ENCODE results near the gene TMEM165.

The TMEM165 gene

GRCh38 chr4:55367084-55367722, 28.6 kb upstream of the TMEM165 start:
- no peak for DNase-seq

GRCh38 chr4:55369968-55370367, 25.8 kb upstream of the TMEM165 start:
- no peak for DNase-seq

DNA sequence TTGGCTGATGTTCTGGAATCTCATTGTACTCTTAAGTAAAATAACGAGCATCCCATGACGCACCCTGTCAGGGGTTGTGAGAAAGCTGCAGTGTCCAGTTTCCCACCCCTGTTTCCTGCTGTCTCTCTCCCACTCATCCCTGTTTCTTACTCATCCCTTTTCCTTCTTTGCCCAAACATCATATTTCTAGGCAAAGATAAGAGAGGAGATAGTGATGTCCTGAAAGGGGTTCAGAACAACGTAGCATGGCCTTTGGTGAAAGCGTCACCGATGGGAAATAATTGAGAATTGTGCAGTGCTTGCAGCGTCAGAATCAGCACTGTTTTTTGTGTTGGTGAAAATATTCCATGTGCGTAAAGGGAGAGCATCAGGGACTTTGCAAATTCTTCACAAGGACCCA, 23.5 kb upstream of the TMEM165 start:
- no peak for DNase-seq

- DNase-seq = no peak
These were observed 22.3 kb upstream of the TMEM165 start for GRCh38 chr4:55373461-55373860.

GRCh38 chr4:55376698-55377097, 19.1 kb upstream of the TMEM165 start:
- DNase-seq = no peak

DNA sequence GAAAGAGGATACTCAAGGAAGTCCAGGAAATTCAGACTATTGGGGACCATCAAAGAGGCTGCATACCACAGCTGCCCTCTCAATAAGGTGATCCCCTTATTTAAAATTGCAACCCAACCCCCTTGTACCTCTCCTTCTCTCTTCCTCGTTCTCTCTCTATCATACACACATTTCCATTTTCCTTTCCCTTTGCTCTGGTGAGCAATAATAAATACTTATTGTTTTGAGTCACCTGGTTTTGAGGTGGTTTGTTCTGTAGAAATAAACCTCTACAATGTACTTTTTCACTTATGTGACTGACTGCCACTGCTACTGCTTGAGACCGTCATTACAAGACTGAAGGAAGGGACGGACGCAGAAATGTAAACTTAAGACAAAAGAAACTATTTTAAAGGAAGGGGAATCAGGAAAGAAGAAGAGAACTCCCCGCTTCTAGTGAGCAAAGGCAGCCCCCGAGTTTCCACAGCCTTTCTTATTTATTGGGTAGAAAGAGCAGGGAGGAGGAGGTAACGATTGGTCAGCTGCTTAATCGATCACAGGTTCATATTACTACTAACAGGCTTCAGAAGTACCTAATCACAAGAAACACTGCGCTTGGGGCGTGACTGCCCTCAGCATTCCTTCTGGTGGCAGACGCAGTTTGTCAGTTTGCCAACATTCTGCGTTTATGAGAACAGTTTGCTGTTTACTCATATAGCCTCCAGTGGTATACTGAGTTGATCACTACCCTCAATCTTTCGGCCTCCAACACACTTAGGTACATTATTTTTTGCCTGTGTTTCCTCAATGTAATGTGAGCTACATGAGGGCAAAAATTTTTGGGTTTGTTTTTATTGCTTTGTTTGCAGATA, 16.9 kb upstream of the TMEM165 start:
- DNase-seq = no peak

DNA sequence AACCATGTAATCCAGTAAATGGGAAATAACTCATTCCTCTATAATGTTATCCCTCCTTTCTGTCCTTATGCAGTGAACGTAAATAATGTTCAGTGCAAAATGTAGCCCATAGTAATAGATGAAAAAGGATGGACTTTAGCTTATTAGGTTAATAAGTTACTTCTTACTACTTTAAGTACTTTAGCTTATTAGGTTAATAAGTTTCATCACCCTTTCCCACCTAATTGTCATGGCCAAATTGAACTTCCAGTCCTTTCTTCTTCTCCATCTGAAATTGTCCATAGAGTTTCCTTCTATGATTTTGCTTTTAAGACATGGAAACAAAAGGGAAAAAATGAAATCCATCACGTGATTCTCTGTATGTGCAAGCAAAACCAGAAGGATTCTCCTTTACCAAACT, 15.2 kb upstream of the TMEM165 start:
- no peak for DNase-seq

DNA sequence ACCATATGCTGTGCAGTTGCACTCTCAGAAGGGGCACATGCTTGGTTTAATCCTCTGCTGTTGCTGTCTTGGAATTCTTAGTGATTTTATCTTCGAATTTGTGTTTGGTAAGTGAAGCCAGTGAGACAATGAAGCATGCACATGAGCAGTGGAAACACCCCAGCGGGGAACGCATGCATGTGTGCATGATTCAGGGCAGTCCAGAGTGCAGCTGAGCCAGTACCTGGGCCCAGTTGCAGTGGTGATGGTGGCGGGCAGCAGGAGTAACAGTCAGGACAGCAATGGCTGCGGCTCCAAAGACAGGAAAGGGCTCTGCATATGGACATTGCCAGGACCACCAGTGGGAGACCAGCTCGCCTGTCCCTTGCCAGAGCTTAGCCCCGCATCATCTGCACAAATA, 14.3 kb upstream of the TMEM165 start:
- DNase-seq = no peak

- no peak for DNase-seq
These were observed 13.2 kb upstream of the TMEM165 start for GRCh38 chr4:55382488-55383003.

DNA sequence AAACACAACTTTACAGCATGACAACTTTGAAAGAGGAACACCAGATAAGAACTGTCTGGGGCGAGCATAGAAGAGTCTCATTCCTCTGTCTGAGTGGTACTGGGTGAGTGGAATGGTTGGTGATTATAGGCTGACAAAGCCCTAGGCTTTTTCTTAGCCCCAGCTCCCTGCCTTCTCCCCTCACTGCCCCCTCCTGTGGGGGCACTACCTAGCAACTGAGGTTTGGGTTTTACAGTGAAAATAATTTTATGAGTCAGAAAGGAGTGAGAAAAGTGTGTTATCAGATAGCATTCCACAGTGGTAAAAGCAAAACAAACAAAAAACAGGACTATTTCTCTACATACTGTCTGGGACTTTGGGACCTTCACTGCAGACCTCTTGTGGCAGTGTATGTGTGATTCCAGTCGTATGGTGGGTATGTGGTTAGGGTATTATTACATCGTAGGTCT, 10.5 kb upstream of the TMEM165 start:
- no peak for DNase-seq

GRCh38 chr4:55386073-55386472, 9.7 kb upstream of the TMEM165 start:
- DNase-seq = no peak

- no peak for DNase-seq
These were observed 8.9 kb upstream of the TMEM165 start for GRCh38 chr4:55386840-55387239.

GRCh38 chr4:55393461-55394320, 2.1 kb upstream of the TMEM165 start:
- no peak for DNase-seq

DNA sequence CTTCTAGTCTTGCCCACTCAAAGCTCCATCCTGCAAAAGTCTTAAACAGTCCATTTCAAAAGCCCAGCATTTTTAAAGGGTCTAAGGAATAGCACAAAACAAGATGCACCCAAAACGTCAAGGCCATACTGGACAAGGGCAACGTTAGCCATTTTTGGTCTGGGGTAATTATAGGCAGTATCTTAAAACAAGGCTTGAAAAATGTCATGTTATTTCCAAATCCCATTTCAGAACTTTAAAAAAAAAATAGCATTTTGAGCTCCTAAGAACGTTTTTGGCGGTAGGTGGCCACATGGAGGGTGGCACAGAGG, 584 bp upstream of the TMEM165 start:
- no peak for DNase-seq

DNA sequence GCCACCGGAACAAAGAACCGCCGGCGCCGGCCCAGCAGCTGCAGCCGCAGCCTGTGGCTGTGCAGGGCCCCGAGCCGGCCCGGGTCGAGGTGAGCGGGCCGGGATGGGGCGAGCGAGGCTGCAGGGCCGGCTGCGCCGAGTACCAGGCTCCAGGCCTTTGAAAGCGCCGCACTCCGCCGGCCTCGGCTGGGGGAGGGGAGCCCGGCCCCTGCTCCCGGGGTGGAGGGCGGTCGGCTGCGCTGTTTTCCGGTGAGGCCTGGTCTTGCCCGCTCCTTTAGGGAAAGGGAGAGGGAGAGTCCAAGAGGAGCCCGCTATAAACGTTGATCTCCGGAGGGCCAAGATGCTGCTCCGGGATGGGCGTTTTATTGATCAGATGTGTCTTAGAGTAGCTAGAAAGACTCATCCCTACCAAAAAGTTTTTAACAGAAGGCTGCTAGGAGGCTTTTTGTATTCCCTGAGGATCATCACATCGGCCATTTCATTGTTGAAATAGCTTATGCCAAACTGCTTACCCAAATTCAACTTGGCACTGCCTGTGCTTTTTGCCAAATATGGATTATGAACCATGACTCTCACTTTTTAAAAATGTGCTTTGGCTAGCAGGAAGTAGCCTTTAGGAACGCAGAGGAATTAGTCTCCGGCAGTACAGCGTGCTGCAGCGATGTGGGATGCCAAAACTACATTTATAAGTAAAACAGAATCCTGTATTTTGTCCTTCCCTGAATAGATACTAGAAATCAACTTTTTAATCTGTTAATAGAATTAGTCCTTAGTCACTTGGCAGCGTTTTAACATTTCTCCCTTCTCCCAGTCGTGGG, 760 bp downstream of the TMEM165 start:
- no peak for DNase-seq

DNA sequence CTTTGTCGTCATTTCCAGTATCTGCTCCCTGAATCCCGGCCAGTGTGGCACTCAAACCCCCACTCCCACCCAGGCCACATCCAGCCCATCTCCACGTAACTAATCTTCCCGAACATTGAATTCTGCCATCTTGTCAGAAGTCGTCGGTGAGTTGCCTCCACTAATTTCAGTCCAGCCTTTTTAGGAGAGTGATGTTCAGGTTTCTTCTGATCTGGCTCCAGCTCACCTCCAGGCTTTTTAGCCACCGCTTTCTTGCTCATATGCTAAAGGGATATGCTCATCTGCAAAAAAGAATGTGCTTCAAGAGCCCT, 1.3 kb downstream of the TMEM165 start:
- no peak for DNase-seq

GRCh38 chr4:55397520-55398321, 2.0 kb downstream of the TMEM165 start:
- DNase-seq = no peak

- DNase-seq = no peak
These were observed 2.7 kb downstream of the TMEM165 start for GRCh38 chr4:55398461-55398860.

- no peak for DNase-seq
These were observed 3.2 kb downstream of the TMEM165 start for GRCh38 chr4:55398966-55399365.

GRCh38 chr4:55399581-55399980, 3.8 kb downstream of the TMEM165 start:
- DNase-seq = no peak

GRCh38 chr4:55405073-55405472, 9.3 kb downstream of the TMEM165 start:
- no peak for DNase-seq

GRCh38 chr4:55406545-55406944, 10.8 kb downstream of the TMEM165 start:
- no peak for DNase-seq
